Activated CD8-positive, alpha-beta memory T cell treated with anti-CD3 and anti-CD28 coated beads, Interleukin-2, amount 50 U/mL, for 48 hours (primary cell): ENCODE data around the gene AFTPH.

ENCODE experiments used
- DNase-seq: peaks from one replicate; pipeline ENCODE4 v3.0.0-alpha.2; 2020

AFTPH gene

GRCh38 chr2:64634345-64635267 is 110.5 kb downstream of the AFTPH start:
- DNase-seq: no peak

DNA sequence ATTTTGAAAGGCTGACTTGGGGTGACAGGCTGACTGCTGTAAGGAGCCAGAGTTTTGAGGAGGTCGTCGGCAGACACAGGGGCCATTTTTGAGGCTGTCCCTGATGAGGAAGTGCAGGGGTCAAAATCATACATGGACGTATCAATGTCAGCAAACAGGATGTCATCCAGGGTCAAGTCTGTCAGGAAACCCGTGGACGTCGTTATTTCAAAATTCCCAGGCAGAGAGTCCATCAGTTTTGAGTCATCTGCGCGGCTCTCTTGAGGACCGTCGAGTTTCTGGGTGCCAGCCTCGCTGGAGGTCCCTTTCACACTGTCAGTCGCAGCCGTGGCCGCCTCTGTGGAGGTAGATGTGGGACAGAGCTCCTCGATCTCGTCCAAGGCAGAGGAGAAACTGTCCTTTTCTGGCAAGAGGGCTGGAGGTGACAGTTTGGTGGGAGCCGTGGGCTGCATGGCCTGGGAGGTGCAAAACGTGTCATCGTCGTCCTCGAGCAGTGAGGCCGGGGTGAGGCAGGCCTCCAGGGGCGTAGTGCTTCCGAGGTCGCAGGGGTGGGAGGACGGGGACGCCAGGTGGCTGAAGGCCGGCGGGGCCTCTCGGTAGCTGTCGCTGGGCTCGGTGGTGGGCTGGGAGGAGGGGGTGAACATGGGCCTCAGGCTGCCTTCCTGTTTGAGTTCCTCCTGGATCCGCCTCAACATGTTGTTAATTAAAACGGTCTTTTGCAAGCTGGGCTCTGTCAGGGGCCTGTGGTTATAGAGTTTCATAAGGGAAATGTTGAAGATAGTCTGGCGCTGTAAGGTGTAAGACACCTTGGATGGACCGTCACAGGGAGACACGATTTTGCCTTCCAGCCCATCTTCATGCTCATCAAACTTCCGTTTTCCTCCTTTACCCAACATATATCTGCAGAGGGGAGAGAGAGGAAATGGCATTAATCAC is 112.1 kb downstream of the AFTPH start:
- DNase-seq: no peak

- no peak for DNase-seq
These were observed 113.0 kb downstream of the AFTPH start for GRCh38 chr2:64637000-64637635.

GRCh38 chr2:64637931-64638330 is 113.8 kb downstream of the AFTPH start:
- no peak for DNase-seq

DNA sequence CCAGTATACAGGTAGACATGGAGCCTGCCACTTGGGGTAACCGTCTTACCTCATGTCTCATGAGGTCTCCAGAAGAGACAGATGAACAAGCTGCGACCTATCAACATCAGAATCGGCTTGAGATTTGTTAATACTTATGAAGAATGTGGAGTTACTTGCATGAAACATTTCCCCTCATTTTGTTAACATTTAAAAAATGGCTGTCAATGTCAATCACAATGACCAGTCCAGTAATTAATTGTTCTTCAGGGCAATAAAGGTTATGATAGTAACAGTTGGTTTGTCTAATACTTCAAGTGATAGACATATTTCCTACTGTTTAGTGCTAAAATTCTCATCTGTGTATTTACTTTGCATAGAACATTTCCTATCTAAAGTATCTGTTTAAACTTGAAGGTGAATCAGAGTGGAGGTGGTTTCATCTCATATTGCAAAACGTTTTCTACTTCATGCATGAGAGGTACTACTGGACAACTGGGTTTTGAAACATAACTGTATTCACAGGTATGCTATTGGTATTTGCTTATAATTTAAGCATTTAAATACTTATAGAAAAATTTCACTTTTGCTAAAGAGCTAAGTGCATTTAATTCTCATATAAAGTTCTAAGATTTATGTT is 114.5 kb downstream of the AFTPH start:
- no peak for DNase-seq

DNA sequence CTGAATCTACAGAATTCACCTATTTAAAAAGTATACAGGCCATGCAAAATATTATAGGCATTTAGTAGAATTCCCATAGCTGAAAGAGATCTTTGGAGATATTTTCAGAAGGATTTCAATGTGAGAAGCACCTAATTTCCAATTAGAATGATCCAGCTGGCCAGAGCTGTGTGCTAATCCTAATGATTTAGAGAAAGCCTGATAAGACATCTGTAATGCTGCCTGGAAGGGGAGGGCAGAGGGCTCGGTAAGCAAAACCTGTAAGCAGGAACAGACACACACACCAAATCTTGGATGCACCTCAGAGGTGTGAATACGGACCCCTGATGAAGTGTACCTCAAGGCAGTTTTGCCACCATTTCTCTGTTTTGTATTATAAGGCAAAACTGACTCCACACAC is 115.6 kb downstream of the AFTPH start:
- no peak for DNase-seq

DNA sequence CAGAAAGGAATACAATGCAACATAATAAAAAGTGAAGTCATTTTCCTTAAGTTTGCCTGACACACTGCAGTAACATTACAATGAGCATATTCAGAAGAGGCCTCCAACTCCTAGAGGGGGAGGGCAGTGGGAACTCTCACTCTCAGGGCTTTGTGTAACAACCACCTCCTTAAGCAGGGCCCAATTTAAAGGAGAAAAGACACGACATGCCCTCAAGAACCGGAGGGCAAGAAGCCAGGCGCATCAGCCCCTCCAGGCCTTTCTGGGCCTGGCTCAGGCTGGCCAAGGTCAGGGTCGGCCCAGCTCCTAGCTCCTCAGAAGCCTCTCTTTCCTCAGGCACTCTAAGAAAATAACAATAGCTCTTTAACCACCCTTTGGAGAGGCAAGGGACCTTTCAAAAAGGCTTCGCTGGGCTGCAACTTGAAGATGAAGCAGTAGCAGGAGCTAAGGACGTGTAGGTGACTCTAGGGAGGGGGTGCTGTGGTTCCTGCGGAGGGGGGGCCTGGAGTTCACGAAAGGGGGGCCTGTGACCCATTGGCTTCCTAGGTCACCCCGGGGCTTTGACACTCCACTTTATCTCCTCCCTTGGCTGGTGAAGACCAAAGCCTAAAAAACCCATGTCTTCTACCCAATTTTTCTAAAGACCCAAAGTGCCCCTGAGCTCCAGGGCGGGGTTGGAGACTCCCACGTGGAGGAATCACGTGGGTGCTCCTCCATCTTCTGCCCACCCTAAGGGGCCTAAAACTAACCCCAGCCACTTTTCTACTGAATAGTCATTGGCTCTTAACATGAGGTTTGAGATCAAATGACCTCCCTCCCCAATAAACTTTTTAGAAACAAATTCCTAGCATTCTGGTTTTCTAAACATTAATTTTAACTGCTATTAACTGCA is 116.3 kb downstream of the AFTPH start:
- no peak for DNase-seq

DNA sequence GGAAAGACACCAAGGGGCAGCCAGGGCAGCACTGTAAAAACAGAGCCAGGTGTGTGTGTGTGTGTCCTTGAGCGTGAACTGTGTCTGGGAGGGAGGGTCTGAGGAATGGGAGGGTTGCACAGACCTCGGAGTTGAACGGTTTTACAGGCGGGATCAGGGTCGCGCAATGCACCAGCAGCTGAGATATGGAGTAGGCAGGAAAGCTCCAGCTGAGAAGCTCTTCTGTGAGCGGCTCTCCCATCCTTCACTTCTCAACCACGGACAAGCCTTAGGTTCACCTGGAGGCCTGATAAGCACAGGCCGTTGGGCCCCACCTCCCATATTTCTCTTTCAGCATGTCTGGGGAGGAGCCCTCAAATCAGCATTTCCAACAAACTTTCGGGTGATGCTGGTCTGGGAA is 117.5 kb downstream of the AFTPH start:
- DNase-seq: no peak
